ENCODE data around the gene LRRIQ1.

The LRRIQ1 gene

GRCh38 chr12:85225501-85225900 lies 189.3 kb downstream of the LRRIQ1 start:
- Histone ChIP-seq H3K4me1 (ENCODE audit: insufficient read depth, low read length, severe bottlenecking) (no peaks in the 10 kb centered on the region), H3F3A (ENCODE audit: insufficient read depth, low read length) (no peaks in the 10 kb centered on the region), H3K36me3 (ENCODE audit: insufficient read depth, low read length) (no peaks in the 10 kb centered on the region), H3K79me2 (ENCODE audit: insufficient read depth, low read length) (no peaks in the 10 kb centered on the region), H3K9ac (ENCODE audit: low read length) (no peak overlapping the region), H3K4me2 (ENCODE audit: low read length) (no peak overlapping the region), H4K20me1 (ENCODE audit: insufficient read depth, low read length) (no peaks in the 10 kb centered on the region), H3K27me3 (ENCODE audit: insufficient read depth, low read length) (no peaks in the 10 kb centered on the region), H2AFZ (ENCODE audit: low read length) (no peak overlapping the region), H3K27ac (ENCODE audit: low read depth, low read length, poor library complexity, severe bottlenecking) (no peak overlapping the region), H3K9me2 (ENCODE audit: low read depth, low read length) (no peaks in the 10 kb centered on the region), H3K4me3 (ENCODE audit: low read depth, low read length, poor library complexity, severe bottlenecking) (no peak overlapping the region), H3K9me3 (ENCODE audit: low read length) (no peaks in the 10 kb centered on the region)
- no peak for TF ChIP-seq CTCF (IDR thresholded peaks at IDR 0.05; ENCODE audit: low read length)
- no peak for TF ChIP-seq EZH2 (IDR thresholded peaks at IDR 0.05; ENCODE audit: borderline replicate concordance, low read length)

- no peak overlapping the region for H2AFZ ChIP-seq (ENCODE audit: low read length)
- H3K36me3 ChIP-seq (ENCODE audit: insufficient read depth, low read length), result no peaks in the 10 kb centered on the region
- H3K9me3 ChIP-seq (ENCODE audit: low read length), result no peaks in the 10 kb centered on the region
- no peak overlapping the region for H3K4me3 ChIP-seq (ENCODE audit: low read depth, low read length, poor library complexity, severe bottlenecking)
- H4K20me1 ChIP-seq (ENCODE audit: insufficient read depth, low read length), result no peaks in the 10 kb centered on the region
- no peaks in the 10 kb centered on the region for H3F3A ChIP-seq (ENCODE audit: insufficient read depth, low read length)
- H3K4me2 ChIP-seq (ENCODE audit: low read length), result no peak overlapping the region
- no peaks in the 10 kb centered on the region for H3K79me2 ChIP-seq (ENCODE audit: insufficient read depth, low read length)
- no peaks in the 10 kb centered on the region for H3K4me1 ChIP-seq (ENCODE audit: insufficient read depth, low read length, severe bottlenecking)
- H3K9ac ChIP-seq (ENCODE audit: low read length), result no peak overlapping the region
- H3K9me2 ChIP-seq (ENCODE audit: low read depth, low read length), result no peaks in the 10 kb centered on the region
- no peak overlapping the region for H3K27ac ChIP-seq (ENCODE audit: low read depth, low read length, poor library complexity, severe bottlenecking)
- TF ChIP-seq EZH2 (IDR thresholded peaks at IDR 0.05; ENCODE audit: borderline replicate concordance, low read length), result no peak
- TF ChIP-seq CTCF (IDR thresholded peaks at IDR 0.05; ENCODE audit: low read length), result no peak
- no peaks in the 10 kb centered on the region for H3K27me3 ChIP-seq (ENCODE audit: insufficient read depth, low read length)
Observed at GRCh38 chr12:85237327-85237726, 201.2 kb downstream of the LRRIQ1 start.

GRCh38 chr12:85244561-85244960 lies 208.4 kb downstream of the LRRIQ1 start:
- Histone ChIP-seq H3K27ac (ENCODE audit: low read depth, low read length, poor library complexity, severe bottlenecking) (no peak overlapping the region), H3K9ac (ENCODE audit: low read length) (no peak overlapping the region), H3K4me3 (ENCODE audit: low read depth, low read length, poor library complexity, severe bottlenecking) (no peak overlapping the region), H3K27me3 (ENCODE audit: insufficient read depth, low read length) (no peaks in the 10 kb centered on the region), H3F3A (ENCODE audit: insufficient read depth, low read length) (no peaks in the 10 kb centered on the region), H3K79me2 (ENCODE audit: insufficient read depth, low read length) (no peaks in the 10 kb centered on the region), H3K36me3 (ENCODE audit: insufficient read depth, low read length) (no peaks in the 10 kb centered on the region), H4K20me1 (ENCODE audit: insufficient read depth, low read length) (no peaks in the 10 kb centered on the region), H3K4me1 (ENCODE audit: insufficient read depth, low read length, severe bottlenecking) (no peaks in the 10 kb centered on the region), H3K9me3 (ENCODE audit: low read length) (no peaks in the 10 kb centered on the region), H2AFZ (ENCODE audit: low read length) (no peak overlapping the region), H3K9me2 (ENCODE audit: low read depth, low read length) (no peaks in the 10 kb centered on the region), H3K4me2 (ENCODE audit: low read length) (no peak overlapping the region)
- TF ChIP-seq EZH2 (IDR thresholded peaks at IDR 0.05; ENCODE audit: borderline replicate concordance, low read length), result no peak
- no peak for TF ChIP-seq CTCF (IDR thresholded peaks at IDR 0.05; ENCODE audit: low read length)
